Measurements from ENCODE around the gene ART5.

DNA sequence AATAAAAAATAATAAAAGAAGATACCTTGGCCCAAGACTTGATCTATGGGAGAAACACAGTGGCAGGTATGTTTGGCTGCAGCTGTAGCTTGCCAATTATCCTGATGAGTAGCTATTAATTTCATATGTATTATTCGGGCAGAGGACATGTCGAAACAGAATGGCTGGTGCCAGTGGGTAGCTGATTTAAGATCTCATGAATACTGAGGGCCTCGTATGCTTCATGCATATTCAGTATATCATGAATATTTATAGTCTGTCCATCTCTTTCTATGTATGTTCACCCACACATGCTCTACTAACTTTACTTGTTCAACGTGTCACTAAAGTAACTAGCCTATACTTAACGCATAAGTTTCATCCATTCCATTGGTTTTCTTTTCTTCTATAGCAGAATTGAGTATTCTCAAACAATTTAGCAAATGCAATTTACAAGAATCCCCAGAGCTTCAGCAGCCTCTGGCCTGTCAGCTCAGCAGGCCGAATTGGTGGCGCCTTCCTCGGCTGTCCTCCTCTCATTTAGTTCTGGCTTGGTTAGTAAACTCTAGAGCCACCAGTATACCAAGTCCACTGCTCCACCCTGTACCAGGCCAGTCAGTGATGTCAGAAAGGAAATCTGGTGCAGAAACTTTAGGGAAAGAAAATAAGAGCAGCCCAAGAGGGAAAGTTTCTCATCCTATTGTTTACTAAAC lies 17.9 kb downstream of the ART5 start:
- TF ChIP-seq TAF1 (IDR thresholded peaks at IDR 0.05; ENCODE audit: low read depth, low read length) (no peak), POU2F2 (IDR thresholded peaks at IDR 0.05; ENCODE audit: low read depth, low read length) (no peak), POLR2A (IDR thresholded peaks at IDR 0.05; ENCODE audit: low read depth, low read length) (no peak), POLR2AphosphoS5 (IDR thresholded peaks at IDR 0.05; ENCODE audit: low read depth, low read length) (no peak)
